ENCODE measurements around the gene BICD1. TPM values are rescaled to one million over a fixed set of nuclear protein-coding genes. Genes with fewer than 3 reads are reported as not detected.
"Not testable (repeated sequence)": the region's sequence is repeated elsewhere in the genome, so short reads cannot be mapped to it uniquely, and the experiment has no call there.

Gene BICD1
- total RNA-seq, 1 donor, result 17.9 TPM

- DNase-seq (ENCODE audit: low read depth), result no peak
- no peak for TF ChIP-seq CTCF (IDR thresholded peaks at IDR 0.05; ENCODE audit: insufficient read depth, low read length)
- H3K4me3 ChIP-seq (ENCODE audit: low read depth, low read length), result no peak overlapping the region
Measured at GRCh38 chr12:32229971-32230612, 123.4 kb downstream of the BICD1 start.

GRCh38 chr12:32230613-32230993 is 124.0 kb downstream of the BICD1 start:
- no peak for DNase-seq (ENCODE audit: low read depth)
- TF ChIP-seq CTCF (IDR thresholded peaks at IDR 0.05; ENCODE audit: insufficient read depth, low read length), result no peak

GRCh38 chr12:32231361-32231760 is 124.7 kb downstream of the BICD1 start:
- not testable (repeated sequence) for DNase-seq (ENCODE audit: low read depth); H3K4me3 ChIP-seq (ENCODE audit: low read depth, low read length)

More at GRCh38 chr12:32230613-32230993, 124.0 kb downstream of the BICD1 start:
- H3K4me3 ChIP-seq (ENCODE audit: low read depth, low read length), result no peak overlapping the region

- no peak for DNase-seq (ENCODE audit: low read depth)
- no peak for TF ChIP-seq CTCF (IDR thresholded peaks at IDR 0.05; ENCODE audit: insufficient read depth, low read length)
- H3K4me3 ChIP-seq (ENCODE audit: low read depth, low read length), result no peak overlapping the region
Measured at GRCh38 chr12:32233568-32233967, 126.9 kb downstream of the BICD1 start.

- TF ChIP-seq CTCF (IDR thresholded peaks at IDR 0.05; ENCODE audit: insufficient read depth, low read length), result no peak
Measured at GRCh38 chr12:32235251-32235650, 128.6 kb downstream of the BICD1 start.

GRCh38 chr12:32240162-32240561 is 133.5 kb downstream of the BICD1 start:
- TF ChIP-seq CTCF (IDR thresholded peaks at IDR 0.05; ENCODE audit: insufficient read depth, low read length), result no peak
- H3K4me3 ChIP-seq (ENCODE audit: low read depth, low read length), result no peak overlapping the region
- DNase-seq (ENCODE audit: low read depth), result no peak

More at GRCh38 chr12:32235251-32235650, 128.6 kb downstream of the BICD1 start:
- DNase-seq (ENCODE audit: low read depth), result no peak
- no peak overlapping the region for H3K4me3 ChIP-seq (ENCODE audit: low read depth, low read length)

- TF ChIP-seq CTCF (IDR thresholded peaks at IDR 0.05; ENCODE audit: insufficient read depth, low read length), result no peak
- no peak overlapping the region for H3K4me3 ChIP-seq (ENCODE audit: low read depth, low read length)
- DNase-seq (ENCODE audit: low read depth), result no peak
Measured at GRCh38 chr12:32240831-32241230, 134.2 kb downstream of the BICD1 start.

Measured in fibroblast of the aortic adventitia (primary cell).